Progenitor cell of endocrine pancreas (in vitro differentiated cells): ENCODE data around the gene FAM151B. TPM values are rescaled to one million over a fixed set of nuclear protein-coding genes. Genes with fewer than 3 reads are reported as not detected.
A peak's percentile ranks its signal among the peaks of the same experiment; 100 is the strongest.

Experiments used
- DNase-seq: peaks from one replicate; pipeline ENCODE4 v3.0.0; 2021; ENCODE audit warnings: low spot score; ENCODE audit not compliant: unreplicated experiment
- H3K27ac Mint-ChIP-seq: 2 replicates; pipeline ENCODE4 v1.8.0; 2021; ENCODE audit warnings: mild to moderate bottlenecking, moderate library complexity, mixed read lengths
- H3K27me3 Mint-ChIP-seq: 2 replicates; pipeline ENCODE4 v1.8.0; 2021; ENCODE audit warnings: mixed read lengths
- H3K36me3 Mint-ChIP-seq: 2 replicates; pipeline ENCODE4 v1.8.0; 2022; ENCODE audit warnings: mixed read lengths; ENCODE audit not compliant: insufficient read depth
- H3K4me1 Mint-ChIP-seq: 2 replicates; pipeline ENCODE4 v1.8.0; 2021; ENCODE audit warnings: low read depth, mixed read lengths
- H3K4me3 Mint-ChIP-seq: 2 replicates; pipeline ENCODE4 v1.8.0; 2021; ENCODE audit warnings: low read depth, mild to moderate bottlenecking, moderate library complexity, mixed read lengths
- H3K9me3 Mint-ChIP-seq: 2 replicates; pipeline ENCODE4 v1.8.0; 2021; ENCODE audit warnings: low read depth, mixed read lengths
- CTCF ChIP-seq: fragments of 200-600 bp; sonication (generic); IDR thresholded peaks from one replicate; pipeline ENCODE4 v1.5.0; 2021; ENCODE audit warnings: antibody characterized with exemption, mild to moderate bottlenecking; ENCODE audit not compliant: unreplicated experiment
- total RNA-seq: library from RNA; stranded (reverse); gene quantifications from 2 replicates; pipeline ENCODE4 v1.2.1, GENCODE V29; 2021

Gene FAM151B
- total RNA-seq, 1 donor from 2014 or later = 2.7 TPM

- H3K4me1 Mint-ChIP-seq = no peaks in the 10 kb centered on the region
- TF ChIP-seq CTCF = no peak
- H3K4me3 Mint-ChIP-seq = no peak overlapping the region
- DNase-seq = no peak
- H3K9me3 Mint-ChIP-seq = peaks cover 15% of the 10 kb centered on the region
- H3K27me3 Mint-ChIP-seq = no peaks in the 10 kb centered on the region
- no peak overlapping the region for H3K27ac Mint-ChIP-seq
- H3K36me3 Mint-ChIP-seq = peaks cover 57% of the 10 kb centered on the region
These were observed 7.5 kb upstream of the FAM151B start for GRCh38 chr5:80480354-80480753.

DNA sequence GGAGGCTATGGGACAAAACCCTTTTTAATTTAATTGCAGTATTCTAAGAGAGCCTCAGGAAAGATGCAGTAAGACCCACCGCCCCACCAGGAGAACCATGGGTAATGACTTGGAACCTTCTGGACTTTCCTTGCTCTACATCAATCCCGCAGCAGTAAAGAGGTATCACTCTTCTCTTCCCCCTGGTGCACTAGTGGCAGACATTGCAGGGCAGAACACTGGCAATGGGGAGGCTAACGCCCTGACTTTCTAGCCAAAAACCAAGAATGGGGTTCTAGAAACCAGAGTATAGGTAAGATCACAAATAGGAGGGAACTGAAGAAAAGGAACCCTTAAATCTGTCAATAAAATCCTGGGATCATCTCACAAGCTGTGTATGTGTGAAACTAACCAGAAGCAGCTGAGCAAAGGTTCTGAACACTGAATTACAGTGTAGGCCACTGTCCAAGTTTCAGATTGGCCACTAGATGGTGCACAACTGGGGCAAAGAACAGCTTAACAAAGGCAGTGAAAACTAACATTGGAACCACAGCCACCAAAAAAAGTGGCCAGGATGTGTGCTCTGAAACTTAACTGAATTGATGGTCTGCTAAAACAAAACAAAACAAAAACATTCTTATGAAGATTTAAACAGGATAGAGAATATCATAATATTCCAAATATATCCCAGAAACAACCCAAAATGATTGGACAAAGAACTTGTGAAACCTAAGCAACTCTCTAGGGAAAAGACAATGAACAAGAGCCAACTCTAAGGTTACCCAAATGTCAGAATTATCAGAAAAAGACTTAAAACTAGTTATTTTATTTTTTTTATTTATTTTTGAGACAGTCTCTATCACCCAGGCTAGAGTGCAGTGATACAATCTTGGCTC, 6.6 kb upstream of the FAM151B start:
- Mint-ChIP-seq H3K4me3 (no peak overlapping the region), H3K4me1 (no peaks in the 10 kb centered on the region), H3K27ac (no peak overlapping the region), H3K27me3 (no peaks in the 10 kb centered on the region), H3K9me3 (peaks cover 15% of the 10 kb centered on the region), H3K36me3 (peaks cover 55% of the 10 kb centered on the region)
- no peak for DNase-seq
- peak; percentile 69 for TF ChIP-seq CTCF

DNA sequence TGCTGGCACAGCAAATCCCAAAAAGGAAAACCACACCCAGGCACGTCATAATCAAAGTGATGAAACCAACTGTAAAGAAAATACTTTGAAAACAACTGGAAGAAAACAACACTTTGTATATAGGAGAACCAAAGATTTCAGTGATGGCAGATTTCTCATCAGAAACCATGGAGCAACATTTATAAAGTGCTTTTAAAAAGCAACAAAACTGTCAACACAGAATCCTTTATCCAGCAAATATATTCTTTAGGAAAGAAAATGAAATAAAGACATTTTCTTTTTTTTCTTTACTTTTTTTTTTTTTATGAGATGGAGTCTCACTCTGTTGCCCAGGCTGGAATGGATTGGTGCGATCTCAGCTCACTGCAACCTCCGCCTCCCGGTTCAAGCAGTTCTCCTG, 5.3 kb upstream of the FAM151B start:
- peaks cover 15% of the 10 kb centered on the region for H3K9me3 Mint-ChIP-seq
- peaks cover 53% of the 10 kb centered on the region for H3K36me3 Mint-ChIP-seq
- peaks cover 11% of the 10 kb centered on the region for H3K4me1 Mint-ChIP-seq
- no peak for DNase-seq
- no peak overlapping the region for H3K4me3 Mint-ChIP-seq
- no peak for TF ChIP-seq CTCF
- no peak overlapping the region for H3K27ac Mint-ChIP-seq
- H3K27me3 Mint-ChIP-seq = no peaks in the 10 kb centered on the region

- H3K27ac Mint-ChIP-seq = no peak overlapping the region
- H3K4me1 Mint-ChIP-seq = peaks cover 17% of the 10 kb centered on the region
- H3K4me3 Mint-ChIP-seq = no peak overlapping the region
- DNase-seq = no peak
- no peak for TF ChIP-seq CTCF
- no peaks in the 10 kb centered on the region for H3K27me3 Mint-ChIP-seq
- H3K9me3 Mint-ChIP-seq = peaks cover 15% of the 10 kb centered on the region
- peaks cover 51% of the 10 kb centered on the region for H3K36me3 Mint-ChIP-seq
These were observed 4.2 kb upstream of the FAM151B start for GRCh38 chr5:80483636-80484232.

- peak overlapping the region; percentile 86 for H3K4me3 Mint-ChIP-seq
- TF ChIP-seq CTCF = no peak
- H3K9me3 Mint-ChIP-seq = peaks cover 9% of the 10 kb centered on the region
- H3K4me1 Mint-ChIP-seq = peaks cover 23% of the 10 kb centered on the region
- DNase-seq = no peak
- peak overlapping the region; percentile 93 for H3K27ac Mint-ChIP-seq
- H3K27me3 Mint-ChIP-seq = no peaks in the 10 kb centered on the region
- H3K36me3 Mint-ChIP-seq = peaks cover 23% of the 10 kb centered on the region
These were observed 464 bp upstream of the FAM151B start for GRCh38 chr5:80487444-80487828.
